ENCODE measurements around the gene ROBO1. TPM values are rescaled to one million over a fixed set of nuclear protein-coding genes. Genes with fewer than 3 reads are reported as not detected.

Gene ROBO1
- total and polyA plus RNA-seq, 2 donors (not counting 3 experiments of a cell fraction or from before 2014, with no cell fraction given), result 5.9 to 14.2 TPM

GRCh38 chr3:78717041-78717440, 1050.8 kb downstream of the ROBO1 start:
- dilution Hi-C loops (cut with MboI; ENCODE audit: extremely low pct_ligation_motif_present, low sequenced_read_pairs), result no loop called here
- no TSS peak for BruUV-seq (replicated peaks)
- Histone ChIP-seq H3K27me3 (ENCODE audit: control insufficient read depth in 2 of 2, insufficient read depth in 2 of 2, low read length in 2 of 2) (no peaks in the 10 kb centered on the region), H3K9me1 (replicated peaks; ENCODE audit: control insufficient read depth, extremely low read depth, insufficient read depth, low read length) (no peaks in the 10 kb centered on the region), H3K9me3 (replicated peaks; ENCODE audit: control insufficient read depth, insufficient read depth, low read length) (no peaks in the 10 kb centered on the region), H3K4me2 (ENCODE audit: insufficient read depth, low read length) (no peak overlapping the region), H4K20me1 (replicated peaks; ENCODE audit: control insufficient read depth, extremely low read depth, insufficient read depth, low read length) (no peaks in the 10 kb centered on the region), H3K79me2 (ENCODE audit: control insufficient read depth, insufficient read depth, low read length) (no peaks in the 10 kb centered on the region), H3K4me3 (replicated peaks in 1 of 3; ENCODE audit: insufficient read depth in 1 of 3, low read depth in 1 of 3, low read length in 3 of 3) (no peak overlapping the region), H3K4me1 (ENCODE audit: control insufficient read depth, extremely low read depth, insufficient read depth, low read length) (no peaks in the 10 kb centered on the region), H2AFZ (ENCODE audit: low read depth, low read length) (no peak overlapping the region), H3K9ac (replicated peaks; ENCODE audit: extremely low read depth, insufficient read depth, low read length) (no peak overlapping the region), H3K36me3 (ENCODE audit: control insufficient read depth in 2 of 2, extremely low read depth in 1 of 2, insufficient read depth in 2 of 2, low read length in 2 of 2) (no peaks in the 10 kb centered on the region), H3K27ac (ENCODE audit: insufficient read depth, low read depth, low read length) (no peak overlapping the region)
- intact Hi-C loops (cut with micrococcal nuclease), result no loop called here
- DNase-seq (ENCODE audit: low read depth, low spot score) (no peak), FAIRE-seq (no peak)
- TF ChIP-seq POLR2A (IDR thresholded peaks at IDR 0.05; ENCODE audit: low read depth, low read length), result no peak
- TF ChIP-seq JUN (IDR thresholded peaks at IDR 0.05; ENCODE audit: borderline replicate concordance, insufficient read depth, insufficient read length, low read depth), result no peak
- TF ChIP-seq POLR2AphosphoS5 (IDR thresholded peaks at IDR 0.05; ENCODE audit: insufficient read depth, low read depth, low read length), result no peak
- TF ChIP-seq EZH2 (IDR thresholded peaks at IDR 0.05; ENCODE audit: borderline replicate concordance, low read depth, low read length, severe bottlenecking), result no peak
- no peak for TF ChIP-seq MAX (IDR thresholded peaks at IDR 0.05; ENCODE audit: insufficient read depth, insufficient read length)
- POLR2A ChIA-PET, result no interaction called here
- CTCF ChIA-PET, result interaction anchor here (1.5 kb wide), 1 partner anchor 9 kb away, joined by 5 read pairs; no protein-coding TSS in a partner anchor

- H3K27ac ChIP-seq (ENCODE audit: insufficient read depth, low read depth, low read length), result no peak overlapping the region
- DNase-seq (ENCODE audit: low read depth, low spot score), result no peak
- H3K9me1 ChIP-seq (replicated peaks; ENCODE audit: control insufficient read depth, extremely low read depth, insufficient read depth, low read length), result no peaks in the 10 kb centered on the region
- no peaks in the 10 kb centered on the region for H3K36me3 ChIP-seq (ENCODE audit: control insufficient read depth in 2 of 2, extremely low read depth in 1 of 2, insufficient read depth in 2 of 2, low read length in 2 of 2)
- CTCF ChIA-PET, result no interaction called here
- POLR2A ChIA-PET, result no interaction called here
- intact Hi-C loops (cut with micrococcal nuclease), result no loop called here
- H3K4me1 ChIP-seq (ENCODE audit: control insufficient read depth, extremely low read depth, insufficient read depth, low read length), result no peaks in the 10 kb centered on the region
- no peak overlapping the region for H2AFZ ChIP-seq (ENCODE audit: low read depth, low read length)
- dilution Hi-C loops (cut with MboI; ENCODE audit: extremely low pct_ligation_motif_present, low sequenced_read_pairs), result no loop called here
- H3K4me2 ChIP-seq (ENCODE audit: insufficient read depth, low read length), result no peak overlapping the region
- H4K20me1 ChIP-seq (replicated peaks; ENCODE audit: control insufficient read depth, extremely low read depth, insufficient read depth, low read length), result no peaks in the 10 kb centered on the region
- H3K4me3 ChIP-seq (replicated peaks in 1 of 3; ENCODE audit: insufficient read depth in 1 of 3, low read depth in 1 of 3, low read length in 3 of 3), result no peak overlapping the region
- H3K9me3 ChIP-seq (replicated peaks; ENCODE audit: control insufficient read depth, insufficient read depth, low read length), result no peaks in the 10 kb centered on the region
- BruUV-seq (replicated peaks), result no TSS peak
- no peaks in the 10 kb centered on the region for H3K79me2 ChIP-seq (ENCODE audit: control insufficient read depth, insufficient read depth, low read length)
- no peak for FAIRE-seq
- H3K27me3 ChIP-seq (ENCODE audit: control insufficient read depth in 2 of 2, insufficient read depth in 2 of 2, low read length in 2 of 2), result no peaks in the 10 kb centered on the region
- TF ChIP-seq GATA2 (IDR thresholded peaks at IDR 0.05; ENCODE audit: insufficient read depth, insufficient read length, low read depth, low read length) (no peak), FOS (IDR thresholded peaks at IDR 0.05; ENCODE audit: borderline replicate concordance, insufficient read depth, low read length) (no peak), MYC (IDR thresholded peaks at IDR 0.05; ENCODE audit: low read depth, low read length) (no peak), CTCF (IDR thresholded peaks at IDR 0.05; ENCODE audit: extremely low read depth in 1 of 2, insufficient read depth in 1 of 2, low read depth in 1 of 2, low read length in 2 of 2) (no peak), JUN (IDR thresholded peaks at IDR 0.05; ENCODE audit: borderline replicate concordance, insufficient read depth, insufficient read length, low read depth) (no peak), POLR2AphosphoS5 (IDR thresholded peaks at IDR 0.05; ENCODE audit: insufficient read depth, low read depth, low read length) (no peak), MAX (IDR thresholded peaks at IDR 0.05; ENCODE audit: insufficient read depth, insufficient read length) (no peak), POLR2A (IDR thresholded peaks at IDR 0.05; ENCODE audit: low read depth, low read length) (no peak), EZH2 (IDR thresholded peaks at IDR 0.05; ENCODE audit: borderline replicate concordance, low read depth, low read length, severe bottlenecking) (no peak)
- no peak overlapping the region for H3K9ac ChIP-seq (replicated peaks; ENCODE audit: extremely low read depth, insufficient read depth, low read length)
Observed at GRCh38 chr3:78712941-78713340, 1054.9 kb downstream of the ROBO1 start.

Measured in endothelial cell of umbilical vein (primary cell).